Hematopoietic multipotent progenitor cell (in vitro differentiated cells): ENCODE data around the gene RASSF8. TPM values are rescaled to one million over a fixed set of nuclear protein-coding genes. Genes with fewer than 3 reads are reported as not detected.
A peak's percentile ranks its signal among the peaks of the same experiment; 100 is the strongest.

Experiments used
- DNase-seq, 3 donors: peaks; one replicate each; pipeline ENCODE4 v3.0.0-alpha.2; 2011 to 2015; ENCODE audit warnings: low read depth in 2 of 3, low spot score in 2 of 3
- total RNA-seq: library from RNA; depleted of rRNA; stranded (reverse); fragments of >200 nt; gene quantifications from one replicate; pipeline ENCODE4 v1.2.3, GENCODE V29; 2012

RASSF8 gene
- total RNA-seq, 1 donor, result 3.8 TPM

DNA sequence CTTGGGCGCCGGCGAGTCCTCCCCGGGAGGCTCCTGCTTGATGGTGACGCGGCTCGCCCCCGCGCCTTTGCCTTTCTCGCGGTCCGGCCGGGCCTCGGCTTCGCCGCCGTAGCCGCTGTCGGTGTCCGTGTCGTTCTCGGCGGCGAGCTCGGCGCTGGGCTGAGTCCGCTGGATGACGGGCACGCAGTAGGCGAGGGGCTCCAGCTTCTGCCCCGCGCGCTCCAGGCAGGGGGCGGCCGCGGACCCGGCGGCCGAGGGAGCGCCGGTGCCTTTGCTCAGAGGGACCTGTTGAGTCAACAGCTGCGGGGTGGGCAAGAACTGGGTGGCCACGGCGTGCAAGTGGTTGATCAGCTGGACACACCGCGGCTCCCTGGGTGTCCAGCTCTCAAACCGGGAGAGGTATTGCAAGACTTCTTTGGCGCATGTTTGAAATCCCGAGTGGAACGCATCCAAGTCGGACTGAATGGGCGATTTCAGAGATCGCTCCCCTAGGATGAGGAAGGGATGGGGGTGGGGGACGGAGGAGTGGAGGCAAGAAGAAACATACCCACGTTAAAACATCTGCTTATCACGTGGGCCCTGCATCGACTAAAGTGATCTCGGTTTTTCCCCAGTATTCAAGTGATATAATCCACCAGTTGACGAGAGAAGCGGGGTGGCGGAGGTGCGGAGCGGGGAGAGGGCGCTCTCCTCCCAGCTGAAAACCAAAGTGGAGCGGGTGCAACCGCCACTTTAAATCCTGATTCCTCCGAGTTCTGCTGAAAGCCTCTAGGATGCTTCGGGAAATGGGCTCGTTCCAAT lies 164.4 kb downstream of the RASSF8 start:
- DNase-seq, result peak in 2 of 3 donors; percentile 48 to 51

DNA sequence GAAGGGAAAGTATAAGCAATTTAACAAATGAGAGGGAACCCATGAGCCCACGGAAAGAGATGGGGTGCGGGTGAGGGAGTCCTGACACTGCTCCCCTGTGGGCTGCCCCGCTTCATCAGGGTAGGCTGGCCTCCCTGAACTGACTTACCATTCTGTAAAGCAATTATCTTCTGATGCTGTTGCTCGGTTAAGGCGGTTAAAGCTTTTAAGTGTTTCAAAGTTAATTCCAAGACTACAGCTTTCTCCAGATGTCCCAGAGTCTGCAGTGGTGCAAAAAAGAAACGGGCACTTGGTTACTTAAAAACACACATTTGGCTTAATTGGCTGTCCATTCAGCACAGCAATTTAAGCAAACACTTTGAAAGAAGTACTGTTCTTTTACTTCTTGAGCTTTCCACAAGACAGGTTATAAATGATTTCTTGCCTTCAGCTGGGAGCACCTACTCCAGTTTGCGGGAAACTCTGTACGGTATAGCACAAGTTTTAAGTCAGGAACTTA lies 165.0 kb downstream of the RASSF8 start:
- DNase-seq, result peak in 1 of 3 donors; percentile 8

DNA sequence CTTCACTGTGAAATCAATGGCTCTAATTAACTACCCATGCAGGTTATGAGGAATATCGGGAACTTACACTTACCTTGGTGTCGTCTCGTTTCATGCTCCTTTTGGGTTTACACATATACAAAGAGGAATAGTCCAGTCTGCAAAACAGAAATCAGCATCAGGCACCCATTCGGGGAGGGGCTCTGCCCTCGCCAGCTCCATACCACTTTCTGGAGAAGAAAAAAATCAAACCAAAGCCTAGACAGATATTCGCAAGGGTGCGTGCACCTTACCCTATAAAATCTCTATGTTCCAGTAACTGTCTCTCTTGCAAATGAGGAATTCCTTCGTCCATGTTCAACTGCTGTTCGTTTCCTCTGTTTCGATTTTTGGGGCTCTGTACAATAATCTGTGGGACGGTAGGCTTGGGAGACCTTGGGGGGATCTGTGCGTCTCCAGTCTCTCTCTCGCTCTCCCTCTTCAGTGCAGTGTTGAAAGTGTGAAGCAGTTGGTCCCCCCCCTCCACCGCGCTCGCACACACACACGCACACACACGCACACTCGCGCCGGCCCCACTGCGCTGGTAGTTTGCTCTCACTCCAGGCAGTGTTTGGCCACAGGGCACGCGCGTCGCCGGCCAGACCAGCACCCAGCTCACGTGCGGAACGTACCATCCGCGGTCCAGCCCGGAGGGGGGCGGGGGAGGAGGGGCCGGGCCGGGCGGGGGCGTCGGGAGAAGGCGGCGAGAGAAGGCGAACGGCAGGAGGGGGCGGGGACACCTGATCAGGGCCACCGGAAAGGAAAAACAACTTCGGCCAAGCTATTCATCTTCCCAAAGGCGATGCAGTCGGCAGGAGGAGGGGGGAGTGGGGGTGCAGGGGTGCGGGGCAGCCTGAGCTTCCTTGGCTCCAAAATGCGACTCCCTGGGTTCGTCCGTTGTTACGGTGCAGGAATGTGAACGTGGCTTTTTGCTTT lies 166.2 kb downstream of the RASSF8 start, which contains the start of gene BHLHE41:
BHLHE41 (minus strand) TSS at position 592 of the 954 bp plus-strand sequence; CDS start at position 334, 258 bp downstream.
- peak in 2 of 3 donors; percentile 48 to 51 for DNase-seq

DNA sequence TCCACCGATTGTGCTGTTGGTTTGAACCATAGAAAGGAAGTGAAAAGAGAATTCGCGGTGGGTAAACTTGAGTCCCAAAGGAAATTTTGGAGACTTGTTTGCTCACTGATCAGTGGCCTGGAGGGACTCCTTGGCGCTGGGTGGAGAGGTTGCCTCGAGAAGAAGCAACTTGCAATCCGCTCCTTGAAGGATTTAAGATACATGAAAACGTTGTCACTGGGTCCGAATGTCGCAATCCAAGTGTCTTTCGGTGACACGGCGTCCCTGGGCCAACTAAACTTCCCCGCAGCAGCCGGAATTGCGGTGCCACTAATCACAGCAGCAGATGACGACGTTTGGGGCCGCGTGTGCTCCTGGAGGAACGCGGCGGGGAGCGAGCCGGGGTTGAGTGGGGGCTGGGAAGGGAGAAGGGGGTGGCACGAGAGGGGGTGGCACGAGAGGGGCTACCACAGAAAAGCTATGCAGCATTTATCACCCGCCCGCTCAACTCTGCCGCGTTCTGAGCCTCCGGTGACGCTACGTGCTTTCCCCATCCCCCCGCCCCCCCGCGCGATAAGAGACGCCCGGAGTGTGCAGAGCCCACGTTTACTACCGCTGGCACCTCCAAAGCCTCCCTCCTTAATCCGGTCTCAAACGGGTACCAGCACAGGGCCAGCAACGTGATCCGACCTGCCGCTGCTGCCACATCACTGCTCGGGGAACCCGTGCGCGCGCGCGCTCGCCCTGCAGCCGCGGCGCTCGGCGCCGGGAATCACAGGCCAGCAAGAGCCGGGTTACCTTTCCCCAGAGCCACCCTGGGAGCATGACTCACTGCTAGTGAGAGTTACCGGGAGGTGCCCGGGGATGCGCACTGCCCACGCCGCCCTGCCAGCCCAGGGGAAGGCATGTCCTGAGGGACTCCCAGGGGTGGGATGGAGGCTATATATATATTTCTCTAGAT lies 167.2 kb downstream of the RASSF8 start:
- DNase-seq, result peak in 2 of 3 donors; percentile 46 to 58

DNA sequence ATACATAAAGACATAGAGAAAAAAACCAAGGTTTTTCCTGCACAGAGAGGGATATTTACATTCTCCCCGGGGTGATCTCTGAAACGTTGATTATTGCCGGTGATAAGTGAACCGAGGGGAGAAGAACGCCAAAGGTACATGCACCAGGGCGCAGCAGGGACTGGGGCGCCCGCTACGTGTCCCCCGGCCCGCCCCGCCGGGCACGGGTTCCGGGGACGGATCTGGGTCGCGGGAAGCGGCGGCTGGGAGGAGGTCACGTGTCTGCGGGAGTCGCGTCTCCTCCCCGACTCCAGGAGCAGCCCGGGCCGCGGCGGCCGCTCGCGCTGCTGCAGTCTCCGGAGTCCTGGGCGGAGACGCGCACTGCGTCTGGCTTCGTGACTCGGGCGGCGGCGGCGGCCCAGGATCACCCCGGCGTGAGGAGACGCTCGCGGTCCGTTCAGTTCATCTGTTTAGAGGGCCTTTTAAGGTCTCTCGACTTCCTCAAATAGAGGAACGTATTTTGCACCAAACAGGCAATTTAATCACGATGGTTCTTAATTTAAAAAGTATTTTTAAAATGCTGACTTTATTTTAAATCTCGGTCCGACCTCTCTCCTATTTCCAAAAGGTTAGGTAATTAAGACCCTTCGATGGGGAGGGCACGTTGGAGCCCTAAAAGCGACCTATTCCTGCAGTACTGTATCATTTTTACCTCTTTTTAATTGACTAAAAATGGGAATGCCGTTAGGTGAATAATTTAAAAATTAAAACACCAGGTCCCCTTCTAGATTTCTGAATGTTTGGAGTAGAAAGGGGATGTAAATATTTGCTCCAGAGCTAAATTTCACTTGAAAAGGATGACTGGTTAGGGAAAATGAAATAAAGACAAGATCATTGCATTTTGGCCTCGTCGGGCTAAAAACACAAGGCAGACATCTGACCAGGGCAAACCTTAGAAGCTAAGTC lies 168.1 kb downstream of the RASSF8 start:
- DNase-seq, result peak in 2 of 3 donors; percentile 64 to 67

DNA sequence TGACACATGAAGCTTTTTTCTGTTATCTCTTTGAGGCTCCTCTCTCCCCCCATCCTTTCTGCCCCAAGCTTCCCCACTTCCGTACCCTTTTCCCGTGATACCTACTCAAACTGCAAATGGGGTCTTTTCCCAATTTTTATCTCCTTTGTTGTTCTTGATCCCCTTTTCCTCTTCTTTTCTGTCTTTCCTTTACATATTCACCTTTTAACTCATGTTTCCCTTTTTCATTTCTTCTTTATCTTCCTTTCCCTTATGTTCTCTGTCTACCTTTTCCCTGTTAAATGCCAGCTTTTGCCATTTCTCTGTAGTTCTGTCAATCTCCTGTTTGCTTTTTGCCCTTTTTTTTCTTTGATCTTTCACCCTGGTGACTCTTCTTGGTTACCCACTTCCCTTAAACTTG lies 168.9 kb downstream of the RASSF8 start:
- no peak for DNase-seq

DNA sequence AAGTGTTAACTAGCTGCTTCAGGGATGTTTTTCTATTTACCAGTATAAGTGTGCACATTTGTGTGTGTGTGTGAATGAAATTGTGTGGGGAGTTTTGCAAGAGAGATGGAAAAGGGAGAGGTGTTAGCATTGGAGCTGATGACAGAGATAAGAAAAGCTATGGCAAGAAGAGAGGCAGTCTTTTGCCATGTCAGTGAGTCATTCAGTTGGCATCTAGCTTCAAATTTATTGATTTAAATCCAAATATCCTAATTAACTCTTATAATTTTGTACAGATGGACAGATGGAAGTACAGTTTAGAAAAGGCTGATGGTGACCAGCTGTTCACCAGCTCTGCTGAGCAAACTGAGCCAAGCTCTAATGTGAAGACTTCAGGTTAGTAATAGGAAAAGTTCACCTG lies 169.7 kb downstream of the RASSF8 start:
- DNase-seq, result no peak

Other genes with a start within 250 kb of the RASSF8 start
- 0.81 TPM for gene BHLHE41, start 166.4 kb downstream of the RASSF8 start, total RNA-seq
- 5.9 TPM for gene SSPN, start 236.9 kb downstream of the RASSF8 start, total RNA-seq